H1 (cell line): ENCODE measurements around the gene THEM5. TPM values are rescaled to one million over a fixed set of nuclear protein-coding genes. Genes with fewer than 3 reads are reported as not detected.

Source experiments
- CTCF ChIA-PET: fragments of 300-600 bp; sonication (Branson Sonifier 250); formaldehyde crosslinking; loops from one replicate; lab custom pipeline; 2021; ENCODE audit not compliant: partially characterized antibody; lab: Charles Lee
- POLR2A ChIA-PET: fragments of 300-600 bp; sonication (Branson Sonifier 250); formaldehyde crosslinking; loops from one replicate; lab custom pipeline; 2021; ENCODE audit warnings: inconsistent platforms; ENCODE audit not compliant: partially characterized antibody; lab: Charles Lee
- DNase-seq, 2 experiments: peaks; one replicate each; pipeline versions ENCODE4 v3.0.0 to v3.0.0-alpha.2; 2010 to 2022; ENCODE audit warnings: low spot score in 2 of 2, low read depth in 1 of 2, mixed read lengths in 1 of 2
- FAIRE-seq: peaks from 2 replicates; lab custom pipeline; 2011; peaks lifted over from hg19 to GRCh38; lab: Jason Lieb, UNC
- H2AFZ ChIP-seq: 2 replicates; pipeline ENCODE4 v1.8.1; 2012; ENCODE audit warnings: low read length, inconsistent platforms
- H2AK5ac ChIP-seq: 2 replicates; pipeline ENCODE4 v1.6.1; 2013; ENCODE audit warnings: low read depth, low read length
- H2BK120ac ChIP-seq: replicated peaks from 2 replicates; pipeline ENCODE3; 2013; ENCODE audit warnings: low read depth, low read length, inconsistent platforms
- H2BK12ac ChIP-seq: 2 replicates; pipeline ENCODE4 v1.6.1; 2013; ENCODE audit warnings: low read depth, low read length
- H2BK15ac ChIP-seq: 2 replicates; pipeline ENCODE4 v1.6.1; 2013; ENCODE audit warnings: low read length
- H2BK20ac ChIP-seq: 2 replicates; pipeline ENCODE4 v1.6.1; 2013; ENCODE audit warnings: low read length
- H2BK5ac ChIP-seq: 2 replicates; pipeline ENCODE4 v1.6.1; 2013; ENCODE audit warnings: low read depth, low read length
- H3K14ac ChIP-seq: 2 replicates; pipeline ENCODE4 v1.6.1; 2013; ENCODE audit warnings: inconsistent platforms; ENCODE audit not compliant: insufficient read length
- H3K18ac ChIP-seq: 2 replicates; pipeline ENCODE4 v1.6.1; 2013; ENCODE audit warnings: low read length; ENCODE audit errors: extremely low read depth
- H3K23ac ChIP-seq: 2 replicates; pipeline ENCODE4 v1.6.1; 2013; ENCODE audit warnings: inconsistent platforms; ENCODE audit not compliant: insufficient read length
- H3K23me2 ChIP-seq: 2 replicates; pipeline ENCODE4 v1.6.1; 2013; ENCODE audit warnings: low read depth, low read length
- H3K27ac ChIP-seq: 2 replicates; pipeline ENCODE4 v1.6.1; 2011; ENCODE audit warnings: low read depth, low read length, inconsistent platforms
- H3K27me3 ChIP-seq, 4 experiments: replicated peaks in 1 of 4; 1 replicate in 1 of 4; 2 replicates in 3 of 4; pipeline versions ENCODE4 v1.6.1 to v1.8.1; 2011 to 2013; ENCODE audit warnings: low read length in 3 of 4, mild to moderate bottlenecking in 3 of 4, inconsistent platforms in 2 of 4, mixed read lengths in 2 of 4, moderate library complexity in 1 of 4; ENCODE audit not compliant: control insufficient read depth in 3 of 4, insufficient read depth in 3 of 4; ENCODE audit errors: extremely low read depth in 1 of 4
- H3K36me3 ChIP-seq, 4 experiments: 2 replicates each; pipeline versions ENCODE4 v1.6.1 to v1.8.1; 2011 to 2013; ENCODE audit warnings: mild to moderate bottlenecking in 4 of 4, low read length in 3 of 4, moderate library complexity in 2 of 4, control low read depth in 1 of 4, inconsistent platforms in 1 of 4; ENCODE audit not compliant: insufficient read depth in 4 of 4, control insufficient read depth in 2 of 4
- H3K4ac ChIP-seq: replicated peaks from 2 replicates; pipeline ENCODE3; 2013; ENCODE audit warnings: low read length, low read depth, mixed read lengths, inconsistent platforms; ENCODE audit not compliant: insufficient read length
- H3K4me1 ChIP-seq, 4 experiments: replicated peaks in 1 of 4; 1 replicate in 1 of 4; 2 replicates in 3 of 4; pipeline versions ENCODE4 v1.6.1 to v1.8.1; 2011 to 2013; ENCODE audit warnings: low read length in 3 of 4, inconsistent platforms in 2 of 4, mixed read lengths in 1 of 4; ENCODE audit not compliant: insufficient read depth in 4 of 4, control insufficient read depth in 3 of 4
- H3K4me2 ChIP-seq, 2 experiments: 2 replicates each; pipeline versions ENCODE4 v1.6.1 to v1.8.1; 2011 to 2013; ENCODE audit warnings: low read depth in 2 of 2, low read length in 2 of 2, control low read depth in 1 of 2, inconsistent platforms in 1 of 2, mild to moderate bottlenecking in 1 of 2; ENCODE audit not compliant: insufficient read depth in 1 of 2
- H3K4me3 ChIP-seq, 4 experiments: fragments of 200-600, 300-600 bp in 1 of 4; sonication (generic), shearing (Covaris generic), sonication (Bioruptor Twin) in 1 of 4; 2 replicates each; pipeline versions ENCODE4 v1.5.1 to v1.8.1; 2011 to 2016; ENCODE audit warnings: low read length in 4 of 4, low read depth in 3 of 4, control low read depth in 2 of 4, inconsistent platforms in 2 of 4, mild to moderate bottlenecking in 2 of 4, mixed read lengths in 1 of 4, moderate library complexity in 1 of 4; ENCODE audit not compliant: insufficient read depth in 2 of 4; ENCODE audit errors: extremely low read depth in 1 of 4
- H3K56ac ChIP-seq: replicated peaks from 2 replicates; pipeline ENCODE3; 2013; ENCODE audit warnings: low read depth, mild to moderate bottlenecking, mixed read lengths, low read length, inconsistent platforms; ENCODE audit not compliant: insufficient read length
- H3K79me1 ChIP-seq: 2 replicates; pipeline ENCODE4 v1.6.1; 2013; ENCODE audit warnings: low read depth, low read length, control low read depth
- H3K79me2 ChIP-seq, 2 experiments: 2 replicates each; pipeline versions ENCODE4 v1.6.1 to v1.8.1; 2012 to 2013; ENCODE audit warnings: low read length in 2 of 2, mild to moderate bottlenecking in 2 of 2, inconsistent platforms in 1 of 2; ENCODE audit not compliant: insufficient read depth in 2 of 2, control insufficient read depth in 1 of 2
- H3K9ac ChIP-seq, 4 experiments: replicated peaks in 1 of 4; 1 replicate in 1 of 4; 2 replicates in 3 of 4; pipeline versions ENCODE4 v1.6.1 to v1.8.1; 2011 to 2013; ENCODE audit warnings: low read depth in 3 of 4, low read length in 3 of 4, control low read depth in 2 of 4, mild to moderate bottlenecking in 2 of 4, moderate library complexity in 2 of 4, inconsistent platforms in 1 of 4; ENCODE audit errors: extremely low read depth in 1 of 4
- H3K9me3 ChIP-seq, 2 experiments: 2 replicates each; pipeline versions ENCODE4 v1.6.1 to v1.8.1; 2012 to 2013; ENCODE audit warnings: mild to moderate bottlenecking in 2 of 2, moderate library complexity in 2 of 2, control low read depth in 1 of 2, inconsistent platforms in 1 of 2, low read depth in 1 of 2, low read length in 1 of 2, mixed read lengths in 1 of 2; ENCODE audit not compliant: insufficient read depth in 2 of 2
- H4K20me1 ChIP-seq, 2 experiments: replicated peaks in 1 of 2; 2 replicates each; pipeline versions ENCODE3 to v1.8.1; 2011 to 2013; ENCODE audit warnings: inconsistent platforms in 2 of 2, low read length in 2 of 2, mild to moderate bottlenecking in 1 of 2; ENCODE audit not compliant: insufficient read depth in 2 of 2, control insufficient read depth in 1 of 2
- H4K5ac ChIP-seq: 2 replicates; pipeline ENCODE4 v1.6.1; 2013; ENCODE audit warnings: low read length, low read depth, mixed read lengths, inconsistent platforms; ENCODE audit not compliant: insufficient read length
- H4K8ac ChIP-seq: 2 replicates; pipeline ENCODE4 v1.8.0; 2013; ENCODE audit warnings: mild to moderate bottlenecking, moderate library complexity, low read length, inconsistent platforms; ENCODE audit not compliant: insufficient read depth; ENCODE audit errors: extremely low read depth
- H4K91ac ChIP-seq: replicated peaks from 2 replicates; pipeline ENCODE3; 2013; ENCODE audit warnings: low read length, mixed read lengths, inconsistent platforms; ENCODE audit not compliant: insufficient read length
- BACH1 ChIP-seq: IDR thresholded peaks from 2 replicates; pipeline ENCODE4 v1.6.1; 2012; ENCODE audit warnings: low read length, improper control_type of control experiment
- CBX5 ChIP-seq: fragments of 300-800, 300-1000 bp; sonication (generic); IDR thresholded peaks from 2 replicates; pipeline ENCODE4 v1.7.1; 2016; ENCODE audit warnings: antibody characterized with exemption, low read length, low read depth
- EGR1 ChIP-seq: IDR thresholded peaks from 2 replicates; pipeline ENCODE4 v1.6.1; 2011; ENCODE audit warnings: low read depth, low read length, borderline replicate concordance
- EP300 ChIP-seq, 2 experiments: IDR thresholded peaks; 1 replicate in 1 of 2; 2 replicates in 1 of 2; pipeline ENCODE4 v1.6.1; 2011 to 2012; ENCODE audit warnings: low read depth in 2 of 2, low read length in 2 of 2, mild to moderate bottlenecking in 2 of 2, borderline replicate concordance in 1 of 2, inconsistent platforms in 1 of 2, moderate library complexity in 1 of 2
- FOSL1 ChIP-seq: IDR thresholded peaks from 2 replicates; pipeline ENCODE4 v1.6.1; 2011; ENCODE audit warnings: mild to moderate bottlenecking, low read depth, low read length, moderate library complexity; ENCODE audit not compliant: insufficient read depth
- GTF2F1 ChIP-seq: IDR thresholded peaks from 2 replicates; pipeline ENCODE4 v1.6.1; 2012; ENCODE audit warnings: low read depth, low read length, improper control_type of control experiment, borderline replicate concordance
- KDM5A ChIP-seq: fragments of 200-600 bp; IDR thresholded peaks from 2 replicates; pipeline ENCODE4 v1.7.1; 2012; ENCODE audit warnings: mild to moderate bottlenecking, low read length, inconsistent platforms, mixed read lengths
- POLR2A ChIP-seq, 2 experiments: IDR thresholded peaks; 1 replicate in 1 of 2; 2 replicates in 1 of 2; pipeline ENCODE4 v1.6.1; 2011; ENCODE audit warnings: low read depth in 2 of 2, low read length in 2 of 2, mild to moderate bottlenecking in 2 of 2; ENCODE audit errors: control extremely low read depth in 1 of 2
- RBBP5 ChIP-seq: IDR thresholded peaks from 2 replicates; pipeline ENCODE4 v1.7.1; 2012; ENCODE audit warnings: low read depth, mild to moderate bottlenecking, inconsistent platforms, low read length, moderate library complexity, borderline replicate concordance
- RNF2 ChIP-seq: fragments of 200-900, 300-1000 bp; sonication (generic); IDR thresholded peaks from 2 replicates; pipeline ENCODE4 v1.7.1; 2016; ENCODE audit warnings: borderline replicate concordance, low read depth, mild to moderate bottlenecking, antibody characterized with exemption, low read length; ENCODE audit not compliant: poor library complexity, severe bottlenecking; ENCODE audit errors: missing control alignments
- polyA plus RNA-seq, 7 experiments: library from polyadenylated mRNA; depleted of rRNA in 3 of 7; stranded (reverse) in 5 of 7; unstranded in 2 of 7; fragments of >200 nt in 5 of 7; fragments of 200-250 nt in 2 of 7; gene quantifications; 1 replicate in 5 of 7; 2 replicates in 1 of 7; 4 replicates in 1 of 7; pipeline versions ENCODE4 v1.2.1 to v1.2.3, GENCODE V29; 2011 to 2013; ENCODE audit warnings: missing spikeins in 2 of 7, mixed read lengths in 2 of 7
- total RNA-seq: library from RNA; stranded (reverse); fragmentation: NEBNext Ultra II Directional; extraction: Animal tissue kit (Norgen Biotek cat#: 25700); gene quantifications from 2 replicates; pipeline ENCODE4 v1.2.1, GENCODE V29; 2021
- TF ChIP-seq, protein P1 (sequence below): IDR thresholded peaks from 2 replicates; pipeline ENCODE4 v1.6.1; 2011; ENCODE audit warnings: low read length, improper control_type of control experiment
- TF ChIP-seq, protein P2 (sequence below): IDR thresholded peaks from 2 replicates; pipeline ENCODE4 v1.6.1; 2012; ENCODE audit warnings: inconsistent platforms

Gene THEM5
- total and polyA plus RNA-seq, 2 of the 8 experiments (the other 6 are each of a cell fraction or from before 2014, with no cell fraction given) = not detected

DNA sequence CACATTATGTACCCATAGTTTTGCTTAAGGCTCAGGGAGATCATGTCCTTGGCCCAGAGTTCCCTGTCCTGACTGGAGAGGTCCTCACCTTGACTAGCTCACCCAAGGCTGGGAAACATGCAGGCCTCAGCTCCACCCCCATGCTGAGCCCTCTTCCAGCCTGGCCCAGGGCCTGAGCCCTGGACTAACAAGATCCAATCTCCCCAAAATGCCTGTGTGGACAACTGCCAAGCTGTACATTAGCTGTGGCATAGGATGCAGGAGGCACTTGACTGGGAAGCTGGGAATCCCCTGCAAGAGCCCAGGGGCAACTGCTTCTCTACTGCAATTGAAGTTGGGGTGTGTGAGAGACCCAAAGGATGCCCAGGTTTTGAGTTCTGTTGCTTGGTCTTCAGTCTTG is 50.3 kb downstream of the THEM5 start:
- Histone ChIP-seq H3K9me3 (no peaks in the 10 kb centered on the region), H2BK120ac (no peak overlapping the region), H3K56ac (no peak overlapping the region), H3K4me2 (no peak overlapping the region), H2BK15ac (no peak overlapping the region), H4K8ac (no peak overlapping the region), H3K4ac (no peak overlapping the region), H3K36me3 (no peaks in the 10 kb centered on the region), H2BK20ac (no peak overlapping the region), H4K91ac (no peak overlapping the region), H4K5ac (no peak overlapping the region), H3K27me3 (peaks cover 0 to 3% (median 1%) of the 10 kb centered on the region in 4 experiments; a peak in 1 of 7 replicates), H3K27ac (no peak overlapping the region), H3K18ac (no peak overlapping the region), H3K23me2 (no peaks in the 10 kb centered on the region), H2BK12ac (0 out of 2 replicates have a peak overlapping the region, but pooled peaks have one; percentile 27), H3K23ac (no peak overlapping the region), H3K9ac (no peak overlapping the region), H2BK5ac (no peak overlapping the region), H3K14ac (no peak overlapping the region), H3K4me3 (no peak overlapping the region), H3K4me1 (no peaks in the 10 kb centered on the region; a peak in 1 of 7 replicates), H4K20me1 (no peaks in the 10 kb centered on the region), H3K79me2 (no peaks in the 10 kb centered on the region), H3K79me1 (no peaks in the 10 kb centered on the region), H2AFZ (no peak overlapping the region), H2AK5ac (no peak overlapping the region)
- ChIA-PET CTCF (interaction anchor here (0.6 to 2.4 kb wide), 7 partner anchors 9 to 1680 kb away, joined by 3 to 9 read pairs (median 7); partner anchors contain the start of gene TDRKH), POLR2A (interaction anchor here (0.8 to 3.2 kb wide), 2 partner anchors 40 to 1856 kb away, joined by 3 to 9 read pairs; partner anchors contain the start of gene MRPL9)
- FAIRE-seq (no peak), DNase-seq (no peak)
- no peak for TF ChIP-seq RBBP5
- no peak for TF ChIP-seq EGR1
- TF ChIP-seq, protein P1, sequence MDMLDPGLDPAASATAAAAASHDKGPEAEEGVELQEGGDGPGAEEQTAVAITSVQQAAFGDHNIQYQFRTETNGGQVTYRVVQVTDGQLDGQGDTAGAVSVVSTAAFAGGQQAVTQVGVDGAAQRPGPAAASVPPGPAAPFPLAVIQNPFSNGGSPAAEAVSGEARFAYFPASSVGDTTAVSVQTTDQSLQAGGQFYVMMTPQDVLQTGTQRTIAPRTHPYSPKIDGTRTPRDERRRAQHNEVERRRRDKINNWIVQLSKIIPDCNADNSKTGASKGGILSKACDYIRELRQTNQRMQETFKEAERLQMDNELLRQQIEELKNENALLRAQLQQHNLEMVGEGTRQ = no peak
- TF ChIP-seq CBX5 = no peak
- TF ChIP-seq, protein P2, sequence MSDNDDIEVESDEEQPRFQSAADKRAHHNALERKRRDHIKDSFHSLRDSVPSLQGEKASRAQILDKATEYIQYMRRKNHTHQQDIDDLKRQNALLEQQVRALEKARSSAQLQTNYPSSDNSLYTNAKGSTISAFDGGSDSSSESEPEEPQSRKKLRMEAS = no peak
- TF ChIP-seq KDM5A = no peak
- TF ChIP-seq POLR2A (IDR thresholded peaks at IDR 0.05; ENCODE audit: control extremely low read depth in 1 of 2, low read depth in 2 of 2, low read length in 2 of 2) = no peak
- no peak for TF ChIP-seq EP300 (IDR thresholded peaks at IDR 0.05; ENCODE audit: borderline replicate concordance in 1 of 2, low read depth in 2 of 2, low read length in 2 of 2)
- no peak for TF ChIP-seq GTF2F1
- no peak for TF ChIP-seq RNF2
- no peak for TF ChIP-seq FOSL1
- TF ChIP-seq BACH1 = no peak
